Measurements from ENCODE around the gene POU3F2.

The POU3F2 gene

DNA sequence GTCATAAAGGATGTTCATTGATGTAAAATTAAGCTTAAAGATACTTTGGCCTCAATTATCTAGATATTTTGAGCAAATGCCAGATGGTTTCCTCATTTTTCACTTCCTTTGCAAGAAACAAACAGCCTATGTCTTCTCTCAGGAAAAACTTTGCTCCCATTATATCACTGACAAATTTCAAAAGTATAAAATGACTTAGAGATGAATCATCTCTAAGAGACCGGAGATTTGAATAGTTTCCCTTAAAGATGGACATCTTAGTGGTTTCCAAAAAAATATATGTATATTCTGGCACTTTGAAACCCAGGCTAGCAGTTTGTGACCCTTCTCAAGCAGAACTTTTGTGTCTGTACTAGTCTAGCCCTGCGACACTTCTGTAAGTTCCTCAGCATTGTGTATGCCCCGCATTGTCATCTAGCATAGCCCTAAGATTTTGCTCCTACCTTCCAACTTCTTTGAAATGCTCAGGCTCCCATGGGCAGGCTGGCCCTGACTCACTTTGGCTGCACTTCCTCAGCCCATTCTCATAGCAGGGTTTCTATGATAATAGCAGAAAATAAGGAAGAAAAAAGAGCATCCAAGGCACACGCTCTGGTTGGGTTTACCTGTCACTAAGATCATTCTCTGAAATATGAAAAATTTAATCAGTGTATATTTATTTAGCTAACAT, 25.7 kb upstream of the POU3F2 start (continued):
- TF ChIP-seq OVOL3 (tag by site-specific recombination; IDR thresholded peaks at IDR 0.05) (no peak), ZNF558 (tag by site-specific recombination; IDR thresholded peaks at IDR 0.05) (no peak), ZNF571 (tag by site-specific recombination; IDR thresholded peaks at IDR 0.05) (no peak)

DNA sequence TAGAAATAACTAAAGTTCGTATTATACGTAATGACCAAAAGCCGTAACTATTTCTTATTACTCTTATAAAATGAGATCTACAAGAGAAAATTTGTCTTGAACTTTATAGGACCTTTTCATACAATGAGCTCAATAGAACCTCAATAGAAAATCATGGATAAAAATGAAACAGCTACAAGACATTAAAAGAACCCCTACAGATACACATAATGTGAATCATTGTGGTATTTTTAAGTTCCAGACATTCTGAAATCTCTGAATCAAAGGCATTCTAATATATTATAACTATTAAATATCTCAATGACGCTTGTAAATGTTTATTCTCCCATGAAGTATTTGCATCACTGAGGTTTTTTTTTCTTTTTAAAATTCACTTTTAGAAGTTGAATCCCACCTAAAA, 22.2 kb upstream of the POU3F2 start:
- ChIA-PET POLR2A (no interaction called here), CTCF (interaction anchor here (0.7 to 0.9 kb wide), 2 partner anchors 307 to 1411 kb away, joined by 3 to 4 read pairs; no protein-coding TSS in a partner anchor)
- no peaks in the 10 kb centered on the region for H3K36me3 ChIP-seq (ENCODE audit: control insufficient read depth in 2 of 2, insufficient read depth in 1 of 2, low read length in 2 of 2)
- no peaks in the 10 kb centered on the region for H3K4me1 ChIP-seq (ENCODE audit: control insufficient read depth, insufficient read depth, low read length)
- no peak overlapping the region for H3K4me3 ChIP-seq (ENCODE audit: low read depth, low read length)
- TF ChIP-seq ZBTB21 (tag by site-specific recombination; IDR thresholded peaks at IDR 0.05) = no peak
- no peak for TF ChIP-seq ZNF341 (tag by site-specific recombination; IDR thresholded peaks at IDR 0.05; ENCODE audit: low read depth)
- TF ChIP-seq ZNF596 (tag by site-specific recombination; IDR thresholded peaks at IDR 0.05) = no peak
- TF ChIP-seq ZNF133 (tag by site-specific recombination; IDR thresholded peaks at IDR 0.05) = no peak
- no peak for TF ChIP-seq ZNF16 (tag by site-specific recombination; IDR thresholded peaks at IDR 0.05; ENCODE audit: low read depth)
- no peak for TF ChIP-seq HOXD13 (CRISPR knock-in tag; IDR thresholded peaks at IDR 0.05; ENCODE audit: borderline replicate concordance)
- no peak for TF ChIP-seq GLI2 (tag by site-specific recombination; IDR thresholded peaks at IDR 0.05; ENCODE audit: borderline replicate concordance, low read depth)
- TF ChIP-seq ZNF138 (tag by site-specific recombination; IDR thresholded peaks at IDR 0.05; ENCODE audit: borderline replicate concordance) = no peak
- TF ChIP-seq, protein P1, sequence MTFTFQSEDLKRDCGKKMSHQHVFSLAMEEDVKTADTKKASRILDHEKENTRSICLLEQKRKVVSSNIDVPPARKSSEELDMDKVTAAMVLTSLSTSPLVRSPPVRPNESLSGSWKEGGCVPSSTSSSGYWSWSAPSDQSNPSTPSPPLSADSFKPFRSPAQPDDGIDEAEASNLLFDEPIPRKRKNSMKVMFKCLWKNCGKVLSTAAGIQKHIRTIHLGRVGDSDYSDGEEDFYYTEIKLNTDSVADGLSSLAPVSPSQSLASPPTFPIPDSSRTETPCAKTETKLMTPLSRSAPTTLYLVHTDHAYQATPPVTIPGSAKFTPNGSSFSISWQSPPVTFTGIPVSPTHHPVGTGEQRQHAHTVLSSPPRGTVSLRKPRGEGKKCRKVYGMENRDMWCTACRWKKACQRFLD (tag by site-specific recombination; IDR thresholded peaks at IDR 0.05) = no peak
- TF ChIP-seq, protein P2, sequence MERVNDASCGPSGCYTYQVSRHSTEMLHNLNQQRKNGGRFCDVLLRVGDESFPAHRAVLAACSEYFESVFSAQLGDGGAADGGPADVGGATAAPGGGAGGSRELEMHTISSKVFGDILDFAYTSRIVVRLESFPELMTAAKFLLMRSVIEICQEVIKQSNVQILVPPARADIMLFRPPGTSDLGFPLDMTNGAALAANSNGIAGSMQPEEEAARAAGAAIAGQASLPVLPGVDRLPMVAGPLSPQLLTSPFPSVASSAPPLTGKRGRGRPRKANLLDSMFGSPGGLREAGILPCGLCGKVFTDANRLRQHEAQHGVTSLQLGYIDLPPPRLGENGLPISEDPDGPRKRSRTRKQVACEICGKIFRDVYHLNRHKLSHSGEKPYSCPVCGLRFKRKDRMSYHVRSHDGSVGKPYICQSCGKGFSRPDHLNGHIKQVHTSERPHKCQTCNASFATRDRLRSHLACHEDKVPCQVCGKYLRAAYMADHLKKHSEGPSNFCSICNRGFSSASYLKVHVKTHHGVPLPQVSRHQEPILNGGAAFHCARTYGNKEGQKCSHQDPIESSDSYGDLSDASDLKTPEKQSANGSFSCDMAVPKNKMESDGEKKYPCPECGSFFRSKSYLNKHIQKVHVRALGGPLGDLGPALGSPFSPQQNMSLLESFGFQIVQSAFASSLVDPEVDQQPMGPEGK (tag by site-specific recombination; IDR thresholded peaks at IDR 0.05) = no peak
- no peak for TF ChIP-seq ZNF776 (tag by site-specific recombination; IDR thresholded peaks at IDR 0.05; ENCODE audit: borderline replicate concordance)
- no peak for TF ChIP-seq BCL11B (tag by site-specific recombination; IDR thresholded peaks at IDR 0.05; ENCODE audit: low read depth)
- no peak for TF ChIP-seq WT1 (tag by site-specific recombination; IDR thresholded peaks at IDR 0.05)
- no peak for TF ChIP-seq ZNF585B (tag by site-specific recombination; IDR thresholded peaks at IDR 0.05)
- no peaks in the 10 kb centered on the region for H3K9me3 ChIP-seq (ENCODE audit: control insufficient read depth, insufficient read depth, low read depth, low read length)
- H3K27ac ChIP-seq (ENCODE audit: extremely low read depth, low read depth, low read length) = no peak overlapping the region

DNA sequence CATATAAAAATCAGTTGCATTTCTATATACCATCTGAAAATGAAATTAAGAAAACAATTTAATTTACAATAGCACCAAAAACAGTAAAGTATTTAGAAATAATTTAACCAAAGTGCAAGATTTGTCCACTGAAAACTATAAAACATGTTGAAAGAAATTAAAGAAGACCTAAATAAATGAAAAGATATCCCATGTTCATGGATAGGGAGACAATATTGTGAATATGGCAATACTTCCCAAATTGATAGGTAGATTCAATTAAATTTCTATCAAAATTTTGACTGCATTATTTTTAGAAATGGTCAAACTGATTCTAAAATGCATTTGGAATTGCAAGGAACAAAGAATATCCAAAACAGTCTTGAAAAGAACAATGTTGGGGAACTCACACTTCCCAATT, 17.6 kb upstream of the POU3F2 start:
- ChIA-PET POLR2A (no interaction called here), CTCF (no interaction called here)
- no peak overlapping the region for H3K27ac ChIP-seq (ENCODE audit: extremely low read depth, low read depth, low read length)
- TF ChIP-seq ZNF248 (tag by site-specific recombination; IDR thresholded peaks at IDR 0.05) (peak; percentile 96), ZNF561 (tag by site-specific recombination; IDR thresholded peaks at IDR 0.05; ENCODE audit: borderline replicate concordance) (no peak)
- H3K36me3 ChIP-seq (ENCODE audit: control insufficient read depth in 2 of 2, insufficient read depth in 1 of 2, low read length in 2 of 2) = no peaks in the 10 kb centered on the region
- H3K4me3 ChIP-seq (ENCODE audit: low read depth, low read length) = no peak overlapping the region
- no peaks in the 10 kb centered on the region for H3K4me1 ChIP-seq (ENCODE audit: control insufficient read depth, insufficient read depth, low read length)
- no peaks in the 10 kb centered on the region for H3K9me3 ChIP-seq (ENCODE audit: control insufficient read depth, insufficient read depth, low read depth, low read length)
